Glomerular visceral epithelial cell (primary cell): ENCODE results near the gene OPTC.

Source experiments
- DNase-seq: peaks from one replicate; pipeline ENCODE4 v3.0.0-alpha.2; 2016; ENCODE audit errors: extremely low spot score

The OPTC gene

GRCh38 chr1:203536575-203536974 lies 42.6 kb downstream of the OPTC start:
- DNase-seq, result no peak

- peak; percentile 18 for DNase-seq
Observed at GRCh38 chr1:203536980-203537455, 43.1 kb downstream of the OPTC start.

GRCh38 chr1:203537806-203538464 lies 44.0 kb downstream of the OPTC start:
- no peak for DNase-seq

- no peak for DNase-seq
Observed at GRCh38 chr1:203538726-203539125, 44.8 kb downstream of the OPTC start.

- DNase-seq, result no peak
Observed at GRCh38 chr1:203539831-203540546, 46.0 kb downstream of the OPTC start.

- DNase-seq, result no peak
Observed at GRCh38 chr1:203544485-203544884, 50.5 kb downstream of the OPTC start.

- no peak for DNase-seq
Observed at GRCh38 chr1:203544978-203545816, 51.2 kb downstream of the OPTC start.

- DNase-seq, result no peak
Observed at GRCh38 chr1:203546274-203546673, 52.3 kb downstream of the OPTC start.

- no peak for DNase-seq
Observed at GRCh38 chr1:203547147-203547546, 53.2 kb downstream of the OPTC start.

- no peak for DNase-seq
Observed at GRCh38 chr1:203547771-203548421, 53.9 kb downstream of the OPTC start.

- DNase-seq, result no peak
Observed at GRCh38 chr1:203548892-203549291, 54.9 kb downstream of the OPTC start.

GRCh38 chr1:203549309-203549708 lies 55.4 kb downstream of the OPTC start:
- no peak for DNase-seq

GRCh38 chr1:203550846-203551245 lies 56.9 kb downstream of the OPTC start:
- DNase-seq, result no peak

- DNase-seq, result no peak
Observed at GRCh38 chr1:203551550-203551949, 57.6 kb downstream of the OPTC start.

GRCh38 chr1:203553496-203553895 lies 59.5 kb downstream of the OPTC start:
- DNase-seq, result no peak

GRCh38 chr1:203554071-203554470 lies 60.1 kb downstream of the OPTC start:
- no peak for DNase-seq

- DNase-seq, result no peak
Observed at GRCh38 chr1:203555076-203555475, 61.1 kb downstream of the OPTC start.

- DNase-seq, result no peak
Observed at GRCh38 chr1:203555511-203556046, 61.6 kb downstream of the OPTC start.

GRCh38 chr1:203556047-203556851 lies 62.3 kb downstream of the OPTC start:
- DNase-seq, result peak; percentile 70

- DNase-seq, result peak; percentile 90
Observed at GRCh38 chr1:203557390-203557789, 63.4 kb downstream of the OPTC start.
